ES-I3 (cell line): ENCODE measurements around the gene AAGAB.

Experiments
- H3K36me3 ChIP-seq: 2 replicates; pipeline ENCODE4 v1.6.1; 2013; ENCODE audit warnings: mild to moderate bottlenecking, low read length, control low read depth, moderate library complexity; ENCODE audit not compliant: insufficient read depth
- H3K4me1 ChIP-seq: 2 replicates; pipeline ENCODE4 v1.6.1; 2013; ENCODE audit warnings: mild to moderate bottlenecking, control low read depth, low read length; ENCODE audit not compliant: insufficient read depth
- H3K9ac ChIP-seq: 2 replicates; pipeline ENCODE4 v1.6.1; 2013; ENCODE audit warnings: low read depth, mild to moderate bottlenecking, low read length, moderate library complexity
- H3K9me3 ChIP-seq: 2 replicates; pipeline ENCODE4 v1.6.1; 2013; ENCODE audit warnings: mild to moderate bottlenecking, low read length, moderate library complexity; ENCODE audit not compliant: control insufficient read depth, insufficient read depth

The AAGAB gene

GRCh38 chr15:67184208-67184925 is 70.1 kb downstream of the AAGAB start:
- Histone ChIP-seq H3K4me1 (no peaks in the 10 kb centered on the region), H3K9me3 (no peaks in the 10 kb centered on the region), H3K9ac (no peak overlapping the region), H3K36me3 (no peaks in the 10 kb centered on the region)

GRCh38 chr15:67183443-67184169 is 70.9 kb downstream of the AAGAB start:
- Histone ChIP-seq H3K9me3 (no peaks in the 10 kb centered on the region), H3K9ac (no peak overlapping the region), H3K4me1 (no peaks in the 10 kb centered on the region), H3K36me3 (no peaks in the 10 kb centered on the region)

GRCh38 chr15:67181221-67181639 is 73.2 kb downstream of the AAGAB start:
- Histone ChIP-seq H3K9me3 (no peaks in the 10 kb centered on the region), H3K36me3 (no peaks in the 10 kb centered on the region), H3K4me1 (peaks cover 8% of the 10 kb centered on the region)

GRCh38 chr15:67180514-67181191 is 73.8 kb downstream of the AAGAB start:
- Histone ChIP-seq H3K4me1 (peaks cover 14% of the 10 kb centered on the region), H3K9ac (no peak overlapping the region), H3K9me3 (no peaks in the 10 kb centered on the region), H3K36me3 (no peaks in the 10 kb centered on the region)

More at GRCh38 chr15:67181221-67181639, 73.2 kb downstream of the AAGAB start:
- H3K9ac ChIP-seq = no peak overlapping the region

- Histone ChIP-seq H3K4me1 (peaks cover 20% of the 10 kb centered on the region), H3K36me3 (no peaks in the 10 kb centered on the region), H3K9me3 (no peaks in the 10 kb centered on the region), H3K9ac (no peak overlapping the region)
Measured at GRCh38 chr15:67180035-67180434, 74.4 kb downstream of the AAGAB start.

- Histone ChIP-seq H3K9ac (no peak overlapping the region), H3K9me3 (no peaks in the 10 kb centered on the region), H3K4me1 (peaks cover 26% of the 10 kb centered on the region), H3K36me3 (no peaks in the 10 kb centered on the region)
Measured at GRCh38 chr15:67179411-67179995, 75.0 kb downstream of the AAGAB start.

GRCh38 chr15:67178569-67179210 is 75.8 kb downstream of the AAGAB start:
- H3K4me1 ChIP-seq = peaks cover 31% of the 10 kb centered on the region
- H3K9ac ChIP-seq = no peak overlapping the region
- 0 out of 2 replicates have a peak, but pooled peaks cover 1% of the 10 kb centered on the region for H3K36me3 ChIP-seq
- H3K9me3 ChIP-seq = no peaks in the 10 kb centered on the region

GRCh38 chr15:67177752-67178151 is 76.7 kb downstream of the AAGAB start:
- no peaks in the 10 kb centered on the region for H3K9me3 ChIP-seq
- 0 out of 2 replicates have a peak, but pooled peaks cover 3% of the 10 kb centered on the region for H3K36me3 ChIP-seq
- no peak overlapping the region for H3K9ac ChIP-seq
- H3K4me1 ChIP-seq = peaks cover 31% of the 10 kb centered on the region

GRCh38 chr15:67176195-67176971 is 78.1 kb downstream of the AAGAB start:
- H3K9me3 ChIP-seq = no peaks in the 10 kb centered on the region
- H3K36me3 ChIP-seq = 0 out of 2 replicates have a peak, but pooled peaks cover 3% of the 10 kb centered on the region
- H3K4me1 ChIP-seq = peaks cover 31% of the 10 kb centered on the region
- H3K9ac ChIP-seq = no peak overlapping the region

- H3K9ac ChIP-seq = no peak overlapping the region
- 0 out of 2 replicates have a peak, but pooled peaks cover 3% of the 10 kb centered on the region for H3K36me3 ChIP-seq
Measured at GRCh38 chr15:67175643-67176071, 78.8 kb downstream of the AAGAB start.

GRCh38 chr15:67174864-67175573 is 79.4 kb downstream of the AAGAB start:
- no peak overlapping the region for H3K9ac ChIP-seq
- H3K36me3 ChIP-seq = peaks cover 3% of the 10 kb centered on the region; the same call in 1 of the 2 replicates
- H3K4me1 ChIP-seq = peaks cover 31% of the 10 kb centered on the region
- no peaks in the 10 kb centered on the region for H3K9me3 ChIP-seq

More at GRCh38 chr15:67175643-67176071, 78.8 kb downstream of the AAGAB start:
- Histone ChIP-seq H3K4me1 (peaks cover 31% of the 10 kb centered on the region), H3K9me3 (no peaks in the 10 kb centered on the region)

GRCh38 chr15:67174446-67174845 is 80.0 kb downstream of the AAGAB start:
- peaks cover 31% of the 10 kb centered on the region for H3K4me1 ChIP-seq
- no peak overlapping the region for H3K9ac ChIP-seq
- H3K36me3 ChIP-seq = peaks cover 3% of the 10 kb centered on the region; the same call in 1 of the 2 replicates
- H3K9me3 ChIP-seq = no peaks in the 10 kb centered on the region

- Histone ChIP-seq H3K4me1 (peaks cover 31% of the 10 kb centered on the region), H3K36me3 (peaks cover 3% of the 10 kb centered on the region; the same call in 1 of the 2 replicates), H3K9ac (no peak overlapping the region), H3K9me3 (no peaks in the 10 kb centered on the region)
Measured at GRCh38 chr15:67173786-67174185, 80.7 kb downstream of the AAGAB start.
